HG03139 (cell line): ENCODE results near the gene TBC1D2B.

Source experiments
- ATAC-seq: cut with Tn5 transposase; IDR thresholded peaks from one replicate; pipeline ENCODE4 v1.9.1; 2021; ENCODE audit not compliant: unreplicated experiment

Gene TBC1D2B

GRCh38 chr15:78098131-78098755 lies 20.7 kb upstream of the TBC1D2B start:
- no peak for ATAC-seq

GRCh38 chr15:78097667-78098066 lies 20.2 kb upstream of the TBC1D2B start:
- no peak for ATAC-seq

- ATAC-seq = no peak
These were observed 15.9 kb upstream of the TBC1D2B start for GRCh38 chr15:78093242-78094020.

- ATAC-seq = no peak
These were observed 14.9 kb upstream of the TBC1D2B start, which contains the start of gene SH2D7 for GRCh38 chr15:78092261-78093041. SH2D7 (plus strand) TSS chr15:78092561; CDS start chr15:78092585, 24 bp downstream.

- ATAC-seq = no peak
These were observed 13.0 kb upstream of the TBC1D2B start for GRCh38 chr15:78090422-78091063.

GRCh38 chr15:78088773-78089080 lies 11.2 kb upstream of the TBC1D2B start:
- no peak for ATAC-seq

GRCh38 chr15:78087951-78088772 lies 10.7 kb upstream of the TBC1D2B start:
- ATAC-seq = peak; percentile 54

GRCh38 chr15:78085928-78086327 lies 8.4 kb upstream of the TBC1D2B start:
- ATAC-seq = no peak

GRCh38 chr15:78084449-78084750 lies 6.9 kb upstream of the TBC1D2B start:
- no peak for ATAC-seq

GRCh38 chr15:78083687-78084448 lies 6.4 kb upstream of the TBC1D2B start:
- no peak for ATAC-seq

- no peak for ATAC-seq
These were observed 5.7 kb upstream of the TBC1D2B start for GRCh38 chr15:78083186-78083585.

- ATAC-seq = no peak
These were observed 5.2 kb upstream of the TBC1D2B start for GRCh38 chr15:78082743-78083110.

- no peak for ATAC-seq
These were observed 4.7 kb upstream of the TBC1D2B start for GRCh38 chr15:78082106-78082742.

GRCh38 chr15:78080088-78080460 lies 2.6 kb upstream of the TBC1D2B start:
- ATAC-seq = no peak

- ATAC-seq = no peak
These were observed 2.0 kb upstream of the TBC1D2B start for GRCh38 chr15:78079298-78080087.

GRCh38 chr15:78077871-78078210 lies 330 bp upstream of the TBC1D2B start:
- no peak for ATAC-seq

GRCh38 chr15:78076231-78077052 lies 1.1 kb downstream of the TBC1D2B start:
- peak; percentile 6 for ATAC-seq
